Adrenal gland (tissue), 5 donors: ENCODE results near the gene TRIM72.
"Not testable (repeated sequence)": the region's sequence is repeated elsewhere in the genome, so short reads cannot be mapped to it uniquely, and the experiment has no call there.

Source experiments
- CTCF ChIP-seq, 6 experiments: fragments of 450-650 bp in 4 of 6; fragments of 200-600 bp in 2 of 6; sonication (generic) in 1 of 6; IDR thresholded peaks; 1 replicate in 5 of 6; 2 replicates in 1 of 6; pipeline versions ENCODE4 v1.5.1 to v1.8.0; 2016 to 2021; ENCODE audit warnings: antibody characterized with exemption in 6 of 6, mild to moderate bottlenecking in 2 of 6, moderate library complexity in 1 of 6
- POLR2A ChIP-seq, 2 donors: fragments of 450-650 bp; IDR thresholded peaks; one replicate each; pipeline ENCODE4 v1.6.1; 2017; ENCODE audit warnings: antibody characterized with exemption in 2 of 2, mild to moderate bottlenecking in 2 of 2, moderate library complexity in 1 of 2
- donor health status: DM: no; HTN: no; CAD: no.

GRCh38 chr16:31245598-31245997, 31.7 kb downstream of the TRIM72 start:
- TF ChIP-seq CTCF, POLR2A (IDR thresholded peaks at IDR 0.05): not testable (repeated sequence)
